Mucosa of rectum (tissue), 2 donors: Measurements from ENCODE around the gene LIPF.

ENCODE experiments used
- H3K27ac ChIP-seq, 2 donors: one replicate each; pipeline ENCODE4 v1.7.0; 2013; ENCODE audit warnings: inconsistent platforms in 2 of 2, low read depth in 2 of 2, low read length in 2 of 2
- H3K27me3 ChIP-seq, 2 donors: one replicate each; pipeline ENCODE4 v1.7.0; 2013; ENCODE audit warnings: low read length in 2 of 2; ENCODE audit not compliant: control insufficient read depth in 2 of 2, insufficient read depth in 2 of 2
- H3K36me3 ChIP-seq, 2 donors: one replicate each; pipeline ENCODE4 v1.7.0; 2013; ENCODE audit warnings: low read length in 2 of 2; ENCODE audit not compliant: control insufficient read depth in 2 of 2, insufficient read depth in 2 of 2
- H3K4me1 ChIP-seq, 2 donors: one replicate each; pipeline ENCODE4 v1.7.0; 2013; ENCODE audit warnings: low read length in 2 of 2, mild to moderate bottlenecking in 1 of 2; ENCODE audit not compliant: control insufficient read depth in 2 of 2, insufficient read depth in 2 of 2
- H3K4me3 ChIP-seq, 2 donors: one replicate each; pipeline ENCODE4 v1.7.0; 2013; ENCODE audit warnings: low read length in 2 of 2
- H3K9ac ChIP-seq, 2 donors: one replicate each; pipeline ENCODE4 v1.7.0; 2013; ENCODE audit warnings: low read length in 2 of 2, low read depth in 1 of 2, mild to moderate bottlenecking in 1 of 2
- H3K9me3 ChIP-seq, 2 donors: one replicate each; pipeline ENCODE4 v1.7.0; 2013; ENCODE audit warnings: low read length in 2 of 2; ENCODE audit not compliant: control insufficient read depth in 2 of 2
- donor health status: healthy.
- donor health status: Normal muscosa, but diverticular disease.

Gene LIPF

GRCh38 chr10:88664142-88664541 lies at the start of gene LIPF:
Gene LIPF (plus strand): TSS chr10:88664442. CDS start chr10:88667298, 2,856 bp downstream.
- Histone ChIP-seq H3K27me3 (no peaks in the 10 kb centered on the region), H3K4me1 (no peaks in the 10 kb centered on the region), H3K27ac (no peak within 1 kb of the TSS), H3K36me3 (no peaks in the 10 kb centered on the region), H3K9ac (no peak within 1 kb of the TSS), H3K4me3 (no peak within 1 kb of the TSS), H3K9me3 (no peaks in the 10 kb centered on the region)

- Histone ChIP-seq H3K4me3 (no peak overlapping the region), H3K27ac (no peak overlapping the region), H3K27me3 (no peaks in the 10 kb centered on the region), H3K36me3 (no peaks in the 10 kb centered on the region), H3K9me3 (no peaks in the 10 kb centered on the region), H3K4me1 (no peaks in the 10 kb centered on the region), H3K9ac (no peak overlapping the region)
Observed at GRCh38 chr10:88616250-88616977, 47.8 kb upstream of the LIPF start.

GRCh38 chr10:88617772-88618300 lies 46.4 kb upstream of the LIPF start:
- Histone ChIP-seq H3K27me3 (no peaks in the 10 kb centered on the region), H3K9ac (no peak overlapping the region), H3K27ac (no peak overlapping the region), H3K4me1 (no peaks in the 10 kb centered on the region), H3K9me3 (no peaks in the 10 kb centered on the region), H3K4me3 (no peak overlapping the region), H3K36me3 (no peaks in the 10 kb centered on the region)

GRCh38 chr10:88618496-88618895 lies 45.7 kb upstream of the LIPF start:
- H3K27ac ChIP-seq, result no peak overlapping the region
- no peak overlapping the region for H3K9ac ChIP-seq
- no peaks in the 10 kb centered on the region for H3K4me1 ChIP-seq
- H3K9me3 ChIP-seq, result no peaks in the 10 kb centered on the region
- H3K4me3 ChIP-seq, result no peak overlapping the region
- H3K36me3 ChIP-seq, result no peaks in the 10 kb centered on the region
- no peaks in the 10 kb centered on the region for H3K27me3 ChIP-seq

- Histone ChIP-seq H3K27me3 (no peaks in the 10 kb centered on the region), H3K9ac (no peak overlapping the region), H3K4me3 (no peak overlapping the region), H3K9me3 (no peaks in the 10 kb centered on the region), H3K4me1 (no peaks in the 10 kb centered on the region), H3K27ac (no peak overlapping the region), H3K36me3 (no peaks in the 10 kb centered on the region)
Observed at GRCh38 chr10:88620441-88620840, 43.8 kb upstream of the LIPF start.

- H3K4me3 ChIP-seq, result no peak overlapping the region
- no peak overlapping the region for H3K27ac ChIP-seq
- no peaks in the 10 kb centered on the region for H3K36me3 ChIP-seq
- H3K9me3 ChIP-seq, result no peaks in the 10 kb centered on the region
- H3K9ac ChIP-seq, result no peak overlapping the region
- H3K27me3 ChIP-seq, result no peaks in the 10 kb centered on the region
- no peaks in the 10 kb centered on the region for H3K4me1 ChIP-seq
Observed at GRCh38 chr10:88623835-88624234, 40.4 kb upstream of the LIPF start.

- no peaks in the 10 kb centered on the region for H3K9me3 ChIP-seq
- no peaks in the 10 kb centered on the region for H3K36me3 ChIP-seq
- H3K27me3 ChIP-seq, result no peaks in the 10 kb centered on the region
- H3K4me1 ChIP-seq, result no peaks in the 10 kb centered on the region
- H3K4me3 ChIP-seq, result no peak overlapping the region
- no peak overlapping the region for H3K27ac ChIP-seq
- no peak overlapping the region for H3K9ac ChIP-seq
Observed at GRCh38 chr10:88624840-88625239, 39.4 kb upstream of the LIPF start.

GRCh38 chr10:88640186-88640585 lies 24.1 kb upstream of the LIPF start:
- Histone ChIP-seq H3K4me1 (no peaks in the 10 kb centered on the region), H3K9ac (no peak overlapping the region), H3K27me3 (no peaks in the 10 kb centered on the region), H3K9me3 (peaks cover 2 to 4% of the 10 kb centered on the region in 2 donors), H3K4me3 (no peak overlapping the region), H3K36me3 (no peaks in the 10 kb centered on the region), H3K27ac (no peak overlapping the region)

GRCh38 chr10:88642209-88642608 lies 22.0 kb upstream of the LIPF start:
- Histone ChIP-seq H3K4me3 (no peak overlapping the region), H3K36me3 (no peaks in the 10 kb centered on the region), H3K27ac (no peak overlapping the region), H3K4me1 (no peaks in the 10 kb centered on the region), H3K27me3 (no peaks in the 10 kb centered on the region), H3K9ac (no peak overlapping the region), H3K9me3 (peaks cover 0 to 4% of the 10 kb centered on the region in 2 donors)

GRCh38 chr10:88642963-88643362 lies 21.3 kb upstream of the LIPF start:
- H3K27ac ChIP-seq, result no peak overlapping the region

More at GRCh38 chr10:88642963-88643362, 21.3 kb upstream of the LIPF start:
- H3K36me3 ChIP-seq, result no peaks in the 10 kb centered on the region
- H3K4me1 ChIP-seq, result no peaks in the 10 kb centered on the region
- H3K4me3 ChIP-seq, result no peak overlapping the region
- peaks cover 0 to 4% of the 10 kb centered on the region in 2 donors for H3K9me3 ChIP-seq
- no peaks in the 10 kb centered on the region for H3K27me3 ChIP-seq
- H3K9ac ChIP-seq, result no peak overlapping the region
